Measurements from ENCODE around the gene LMTK3.

Gene LMTK3

GRCh38 chr19:48456864-48457263, 54.8 kb downstream of the LMTK3 start:
- H3K9me3 ChIP-seq = no peaks in the 10 kb centered on the region
- H3K27me3 ChIP-seq = no peaks in the 10 kb centered on the region
- no peak for DNase-seq
- H3K4me1 ChIP-seq = no peaks in the 10 kb centered on the region
- no peak for TF ChIP-seq CTCF (IDR thresholded peaks at IDR 0.05; ENCODE audit: low read depth, low read length)
- H3K36me3 ChIP-seq = peaks cover 39% of the 10 kb centered on the region
- no peak overlapping the region for H3K4me3 ChIP-seq (ENCODE audit: low read depth, low read length)

- TF ChIP-seq CTCF (IDR thresholded peaks at IDR 0.05; ENCODE audit: low read depth, low read length) = no peak
- Histone ChIP-seq H3K9me3 (no peaks in the 10 kb centered on the region), H3K36me3 (peaks cover 47% of the 10 kb centered on the region), H3K4me1 (no peaks in the 10 kb centered on the region), H3K4me3 (ENCODE audit: low read depth, low read length) (no peak overlapping the region), H3K27me3 (no peaks in the 10 kb centered on the region)
- no peak for DNase-seq
Measured at GRCh38 chr19:48455908-48456562, 55.6 kb downstream of the LMTK3 start.

GRCh38 chr19:48455171-48455907, 56.3 kb downstream of the LMTK3 start, which contains the start of gene KCNJ14:
TSS of gene KCNJ14 (plus strand) at chr19:48455574. CDS start at chr19:48461725, 6,151 bp downstream.
- no peaks in the 10 kb centered on the region for H3K27me3 ChIP-seq
- no peaks in the 10 kb centered on the region for H3K9me3 ChIP-seq
- TF ChIP-seq CTCF (IDR thresholded peaks at IDR 0.05; ENCODE audit: low read depth, low read length) = no peak
- no peak for DNase-seq
- H3K4me3 ChIP-seq (ENCODE audit: low read depth, low read length) = no peak within 1 kb of the TSS
- H3K4me1 ChIP-seq = no peaks in the 10 kb centered on the region
- H3K36me3 ChIP-seq = peaks cover 51% of the 10 kb centered on the region

GRCh38 chr19:48454150-48454730, 57.4 kb downstream of the LMTK3 start:
- Histone ChIP-seq H3K36me3 (peaks cover 60% of the 10 kb centered on the region), H3K27me3 (no peaks in the 10 kb centered on the region), H3K9me3 (no peaks in the 10 kb centered on the region), H3K4me1 (no peaks in the 10 kb centered on the region), H3K4me3 (ENCODE audit: low read depth, low read length) (no peak overlapping the region)
- no peak for DNase-seq
- TF ChIP-seq CTCF (IDR thresholded peaks at IDR 0.05; ENCODE audit: low read depth, low read length) = no peak

- no peak overlapping the region for H3K4me3 ChIP-seq (ENCODE audit: low read depth, low read length)
- no peaks in the 10 kb centered on the region for H3K9me3 ChIP-seq
- TF ChIP-seq CTCF (IDR thresholded peaks at IDR 0.05; ENCODE audit: low read depth, low read length) = no peak
- H3K4me1 ChIP-seq = no peaks in the 10 kb centered on the region
- DNase-seq = no peak
- H3K27me3 ChIP-seq = no peaks in the 10 kb centered on the region
- H3K36me3 ChIP-seq = peaks cover 76% of the 10 kb centered on the region
Measured at GRCh38 chr19:48452289-48453190, 59.1 kb downstream of the LMTK3 start.

Measured in BE2C (cell line).